ENCODE measurements around the gene LGMN.
"Not testable (repeated sequence)": the region's sequence is repeated elsewhere in the genome, so short reads cannot be mapped to it uniquely, and the experiment has no call there.

Gene LGMN

DNA sequence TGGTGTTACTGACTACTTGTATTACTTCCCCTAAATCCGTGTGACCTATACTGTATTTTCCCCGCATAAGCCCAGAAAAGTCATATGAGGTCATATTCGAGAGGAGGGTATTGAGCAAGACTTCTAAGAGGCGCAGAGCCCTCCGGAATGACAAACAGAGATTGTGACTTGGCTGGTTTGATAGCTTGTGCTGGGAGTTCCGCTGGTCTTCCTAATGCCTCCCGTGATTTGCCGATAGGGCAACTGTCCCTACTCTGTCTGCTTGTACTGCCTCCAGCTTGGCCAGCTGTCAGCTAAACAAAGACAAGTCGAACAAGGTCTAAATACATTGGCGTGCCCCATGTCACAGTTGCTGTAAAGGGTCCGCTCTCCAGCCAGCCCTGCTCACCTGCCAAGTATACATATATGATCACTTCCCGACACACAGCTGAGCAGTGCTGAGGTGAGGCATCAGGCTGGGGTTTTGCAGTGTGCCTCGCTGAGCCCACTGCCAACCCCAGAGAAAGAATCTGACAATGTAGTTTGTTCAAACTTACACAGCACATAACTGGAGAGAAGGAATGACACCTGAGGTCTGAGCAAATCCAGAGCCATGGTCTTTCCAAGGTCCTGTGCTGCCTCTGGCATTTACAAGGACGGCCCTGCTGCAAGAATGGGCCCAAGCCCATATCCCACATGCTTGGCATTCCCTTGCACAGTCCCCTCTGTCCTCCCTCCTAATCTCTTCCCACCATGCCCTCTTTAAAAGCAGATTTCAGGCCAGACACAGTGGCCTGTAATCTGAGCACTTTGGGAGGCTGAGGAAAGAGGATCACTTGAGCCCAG, 23.7 kb downstream of the LGMN start:
- no peak for DNase-seq

DNA sequence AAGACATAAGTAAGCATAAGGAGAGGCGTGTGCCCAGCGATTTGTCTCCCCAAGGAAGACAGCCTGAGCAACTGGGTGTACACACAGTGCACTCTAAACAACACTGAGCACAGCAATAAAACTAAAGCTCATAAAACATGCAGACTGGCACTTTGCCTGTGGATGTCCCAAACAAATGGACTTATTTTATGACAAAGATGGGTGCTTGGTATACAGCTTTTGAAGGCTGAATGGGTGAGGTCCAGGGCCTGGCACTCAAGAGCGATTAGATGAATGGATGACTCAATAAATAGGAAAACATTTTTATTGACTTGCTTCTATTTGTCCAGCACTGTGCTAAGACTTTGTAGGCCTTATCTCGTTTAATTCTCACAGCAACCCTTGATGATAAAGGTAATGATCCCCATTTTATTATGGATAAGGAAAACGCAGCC, 28.5 kb downstream of the LGMN start:
- DNase-seq = no peak

DNA sequence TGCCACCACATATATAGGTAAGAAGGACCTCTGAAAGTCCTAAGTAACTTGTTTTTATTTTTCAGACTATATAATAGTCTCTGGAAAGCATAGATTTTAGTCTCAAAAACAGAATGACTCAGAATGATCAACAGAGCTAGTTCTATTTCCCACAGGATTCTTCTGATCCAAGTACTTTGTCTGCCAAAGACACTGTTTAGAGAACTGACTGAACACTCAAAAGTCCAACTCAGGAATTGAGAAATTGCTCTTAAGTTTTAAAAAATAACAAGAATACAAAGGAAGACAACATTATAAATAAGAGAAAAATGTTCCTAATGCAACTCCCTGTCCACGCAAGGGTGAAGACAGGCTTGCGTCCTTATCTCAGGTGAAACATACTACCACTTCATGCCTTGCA, 29.0 kb downstream of the LGMN start:
- DNase-seq = no peak

DNA sequence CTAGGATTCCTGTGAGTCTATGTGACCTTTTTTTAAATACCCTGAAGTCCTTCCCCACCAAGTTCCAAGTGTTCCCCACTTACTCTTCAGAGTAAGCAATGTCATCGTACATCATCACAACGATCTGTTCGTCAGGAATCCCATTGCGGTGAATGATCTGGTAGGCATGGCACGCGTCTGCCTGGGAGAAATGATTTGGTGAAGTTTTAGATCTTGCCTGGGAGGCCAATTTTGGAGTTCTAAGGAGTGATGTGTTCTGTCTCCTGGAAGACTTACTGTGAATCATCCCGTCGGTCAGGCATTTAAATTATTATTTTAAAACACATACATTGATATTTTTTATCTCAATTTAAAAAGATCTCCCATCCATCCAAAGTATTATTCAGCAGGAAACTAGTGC, 29.8 kb downstream of the LGMN start:
- DNase-seq = no peak

DNA sequence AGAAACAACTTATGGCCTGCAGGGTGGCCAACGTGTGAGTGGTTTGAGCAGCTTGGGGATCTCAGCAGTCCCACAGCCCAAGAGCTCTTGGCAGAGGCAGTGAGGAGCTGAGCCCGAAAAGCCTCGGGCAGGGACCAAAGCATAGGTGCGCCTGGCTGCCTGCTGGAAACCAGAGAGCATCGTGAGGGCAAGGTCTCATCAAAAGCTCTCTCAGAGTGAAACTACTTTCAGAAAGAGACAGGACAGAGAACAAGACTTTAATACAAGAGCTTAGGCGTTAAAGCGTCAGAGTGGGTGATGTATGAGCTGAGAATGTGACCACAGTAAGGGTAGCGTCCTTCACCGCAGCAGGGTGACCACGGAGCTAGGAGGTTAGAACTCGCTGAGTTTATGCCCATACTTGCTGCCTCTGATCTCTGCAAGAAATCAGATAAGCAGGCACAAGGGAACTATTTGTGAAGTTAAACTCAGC, 30.8 kb downstream of the LGMN start:
- DNase-seq = no peak

DNA sequence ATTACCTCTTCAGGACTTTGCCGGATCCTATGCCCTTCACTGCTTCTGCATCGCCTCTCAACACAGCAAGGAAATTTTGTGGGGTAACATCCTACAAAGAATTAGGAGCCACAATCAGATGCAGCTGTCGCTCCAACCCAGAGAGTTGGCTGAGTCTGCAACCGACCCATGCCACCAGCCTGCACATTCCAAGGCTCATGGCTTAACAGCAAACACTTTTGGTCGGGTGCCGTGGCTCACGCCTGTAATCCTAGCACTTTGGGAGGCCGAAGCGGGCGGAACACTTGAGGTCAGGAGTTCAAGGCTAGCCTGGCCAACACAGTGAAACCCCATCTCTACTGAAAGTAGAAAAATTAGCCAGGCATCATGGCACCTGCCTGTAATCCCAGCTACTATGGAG, 32.3 kb downstream of the LGMN start:
- DNase-seq = no peak

- DNase-seq = not testable (repeated sequence)
Measured at GRCh38 chr14:92714739-92715307, 33.6 kb downstream of the LGMN start.

- no peak for DNase-seq
Measured at GRCh38 chr14:92712654-92713051, 35.8 kb downstream of the LGMN start.

DNA sequence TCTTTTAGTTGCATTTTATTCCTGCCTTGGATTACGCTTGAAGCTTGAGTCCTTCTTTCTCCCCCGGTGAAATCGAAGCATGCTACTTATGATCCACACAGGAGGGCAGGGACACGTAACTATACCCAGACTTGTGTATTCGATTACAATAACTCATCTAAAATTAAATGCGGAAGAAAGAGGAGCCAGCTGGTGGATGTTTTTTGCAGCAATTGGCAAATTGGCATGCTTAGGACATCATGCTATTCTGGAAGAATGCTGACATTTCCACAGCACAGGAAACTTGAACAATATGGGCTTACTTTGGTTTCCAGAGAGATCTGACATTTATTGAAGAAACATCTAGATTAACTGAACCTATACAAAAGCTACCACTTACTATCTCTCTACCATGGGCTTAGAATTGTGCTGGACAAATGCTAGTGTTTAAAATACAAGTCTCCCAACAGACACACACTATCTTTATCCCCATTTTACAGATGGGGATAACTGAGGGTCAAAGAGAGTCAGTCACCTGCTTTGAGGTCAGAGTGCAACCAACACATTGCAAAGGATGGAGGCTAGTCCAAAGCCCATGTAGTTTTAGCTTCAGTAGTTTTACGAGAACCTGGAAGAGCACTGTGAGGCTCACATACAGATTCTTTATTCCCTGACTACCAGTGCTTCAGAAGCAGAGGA, 36.3 kb downstream of the LGMN start:
- DNase-seq = no peak

- no peak for DNase-seq
Measured at GRCh38 chr14:92710001-92710341, 38.5 kb downstream of the LGMN start.

DNA sequence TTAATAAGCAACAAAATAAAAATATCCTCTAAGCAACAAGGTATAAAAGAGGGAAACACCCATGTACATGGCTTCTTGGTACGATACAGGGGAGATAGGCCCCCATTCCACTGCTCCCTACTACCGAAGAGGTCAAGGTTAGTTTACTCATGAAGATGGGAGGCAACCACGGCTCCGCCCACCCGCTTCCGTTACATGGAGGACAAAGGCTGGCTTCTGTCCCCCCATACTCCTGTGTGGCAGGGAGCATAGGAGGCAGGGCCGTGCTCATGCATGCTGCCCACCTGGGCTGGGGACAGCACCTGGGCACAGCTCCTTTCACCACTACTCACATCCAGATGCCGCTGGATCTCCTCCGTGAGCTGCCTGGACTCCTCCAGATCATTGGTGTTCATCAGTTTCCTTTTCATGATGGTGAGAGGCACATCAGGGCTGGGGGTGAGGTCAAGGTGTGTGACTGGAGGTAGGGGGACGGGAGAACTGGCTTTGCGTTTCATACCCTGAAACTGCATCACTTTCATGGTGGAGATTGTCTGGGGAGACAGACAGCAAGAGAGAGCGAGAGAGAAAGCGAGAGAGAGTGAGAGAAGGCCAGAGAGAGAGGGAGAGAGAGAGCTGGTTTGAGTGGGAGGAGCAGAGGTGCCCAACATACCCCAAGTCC, 39.0 kb downstream of the LGMN start:
- no peak for DNase-seq

GRCh38 chr14:92706386-92706785, 42.0 kb downstream of the LGMN start:
- no peak for DNase-seq

DNA sequence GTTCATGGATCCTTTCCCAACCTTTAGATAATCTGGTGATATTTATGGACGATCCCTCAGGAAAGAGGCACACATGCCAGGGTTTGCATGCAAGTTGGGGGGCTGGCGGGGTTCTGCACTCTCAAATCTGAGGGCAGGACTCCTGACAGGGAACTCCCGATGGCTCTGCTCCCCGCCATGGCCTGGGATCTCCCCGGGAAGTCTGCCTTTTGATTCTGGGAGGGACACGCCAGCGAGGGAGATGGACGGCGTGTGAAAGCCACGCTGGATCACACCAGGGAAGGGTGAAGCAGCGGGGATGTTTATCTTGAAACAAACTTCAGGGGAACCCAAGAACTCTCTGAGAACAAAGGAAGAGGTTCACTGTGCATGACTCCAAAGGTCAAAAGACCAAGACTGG, 43.6 kb downstream of the LGMN start:
- no peak for DNase-seq

- no peak for DNase-seq
Measured at GRCh38 chr14:92704036-92704804, 44.2 kb downstream of the LGMN start.

DNA sequence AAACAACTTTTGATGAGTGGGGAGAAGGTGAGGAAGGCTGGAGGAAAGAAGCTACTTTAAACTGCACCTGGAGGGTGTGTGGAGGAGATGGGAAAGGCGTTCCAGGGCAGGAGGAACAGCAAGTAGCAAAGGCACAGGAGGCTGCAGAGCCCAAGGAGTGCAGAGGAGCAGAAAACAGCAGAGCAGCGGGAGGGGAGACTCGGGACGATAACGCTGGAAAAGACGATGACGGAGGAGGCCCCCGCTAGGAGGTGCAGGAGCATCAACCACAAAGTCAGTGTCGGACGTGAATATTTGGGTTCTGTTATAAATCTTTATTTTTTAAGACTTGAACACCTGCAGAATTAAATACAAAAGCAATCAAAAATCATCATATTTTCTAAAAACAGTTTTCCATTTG, 44.9 kb downstream of the LGMN start:
- DNase-seq = no peak

DNA sequence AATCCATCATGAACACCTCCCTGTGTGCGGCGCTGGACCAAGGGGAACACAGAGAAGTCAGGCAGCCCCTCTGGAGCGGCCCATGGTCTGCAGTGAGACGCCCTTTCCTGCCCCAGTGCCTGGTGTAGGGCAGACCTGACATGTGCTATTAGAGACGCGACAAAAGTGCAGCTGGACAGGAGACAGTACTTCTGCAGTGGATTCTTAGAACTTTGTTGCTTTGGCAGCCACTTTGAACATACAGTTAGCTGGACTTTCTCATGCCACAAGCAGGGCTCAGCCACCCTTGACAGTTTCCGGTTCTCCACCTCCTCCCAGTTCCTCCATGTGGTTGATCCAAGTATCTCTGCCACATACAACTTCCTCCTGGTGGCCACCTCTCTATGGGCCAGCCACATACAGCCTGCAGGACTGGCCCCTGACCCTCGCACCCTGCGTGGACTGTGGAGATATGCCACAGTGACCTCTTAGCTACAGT, 45.9 kb downstream of the LGMN start:
- DNase-seq = no peak

- no peak for DNase-seq
Measured at GRCh38 chr14:92701826-92702225, 46.6 kb downstream of the LGMN start.

DNA sequence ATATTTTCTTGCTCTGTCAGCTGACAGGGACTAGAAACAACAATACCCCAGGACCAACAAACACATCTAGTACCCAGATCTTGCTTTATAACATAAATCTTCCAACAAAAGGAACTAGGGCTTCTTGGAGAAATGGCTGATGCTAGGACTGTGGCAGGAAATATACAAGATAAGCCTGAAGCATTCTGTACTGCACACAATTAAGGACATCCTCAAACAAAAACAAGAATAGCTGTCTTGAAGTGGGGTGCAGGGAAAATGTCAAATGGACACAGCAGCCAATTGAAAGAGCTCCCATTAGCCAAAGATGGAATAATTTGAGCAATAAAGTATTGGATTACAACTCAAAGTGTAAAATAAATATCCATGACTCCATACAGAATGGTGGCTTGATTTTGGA, 50.0 kb downstream of the LGMN start:
- no peak for DNase-seq

DNA sequence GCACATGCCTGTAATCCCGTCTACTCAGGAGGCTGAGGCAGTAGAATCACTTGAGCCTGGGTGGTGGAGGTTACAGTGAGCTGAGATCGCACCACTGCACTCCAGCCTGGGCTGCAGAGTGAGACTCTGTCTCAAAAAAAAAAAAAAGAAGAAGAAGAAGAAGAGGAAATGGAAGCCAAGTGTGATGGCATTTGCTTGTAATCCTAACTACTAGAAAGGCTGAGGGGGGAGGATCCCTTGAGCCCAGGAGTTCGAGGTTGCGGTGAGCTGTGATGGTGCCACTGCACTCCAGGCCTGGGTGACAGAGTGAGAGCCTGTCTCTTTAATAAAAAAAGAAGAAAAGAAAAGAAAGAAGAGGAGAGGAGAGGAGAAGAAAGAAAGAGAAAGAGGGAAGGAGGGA, 52.1 kb downstream of the LGMN start:
- DNase-seq = no peak

DNA sequence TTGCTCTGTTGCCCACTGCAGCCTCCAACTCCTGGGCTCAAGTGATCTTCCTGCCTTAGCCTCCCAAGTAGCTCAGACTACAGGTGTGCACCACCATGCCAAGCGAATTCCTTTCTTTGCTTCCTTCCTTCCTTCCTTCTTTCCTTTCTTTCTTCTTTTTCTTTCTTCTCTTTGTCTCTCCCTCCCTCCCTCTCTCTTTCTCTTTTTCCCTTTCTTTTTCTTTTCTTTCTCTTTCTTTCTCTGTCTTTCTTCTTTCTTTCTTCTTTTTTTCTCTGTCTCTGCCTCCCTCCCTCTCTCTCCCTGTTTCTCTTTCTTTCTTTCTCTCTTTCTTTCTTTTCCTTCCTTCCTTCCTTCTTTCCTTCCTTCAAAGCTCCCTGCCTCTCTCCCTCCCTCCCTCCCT, 52.9 kb downstream of the LGMN start:
- no peak for DNase-seq

- no peak for DNase-seq
Measured at GRCh38 chr14:92694807-92695206, 53.6 kb downstream of the LGMN start.

- no peak for DNase-seq
Measured at GRCh38 chr14:92693998-92694795, 54.2 kb downstream of the LGMN start.
